AG09309 (cell line): Measurements from ENCODE around the gene TTC39B.

Source experiments
- DNase-seq: peaks from one replicate; pipeline ENCODE4 v3.0.0-alpha.2; 2010; ENCODE audit warnings: low read depth
- H3K4me3 ChIP-seq: 2 replicates; pipeline ENCODE4 v1.5.1; 2011; ENCODE audit warnings: mild to moderate bottlenecking, low read depth, low read length, moderate library complexity; ENCODE audit not compliant: control insufficient read depth
- TF ChIP-seq, protein P1 (sequence below): IDR thresholded peaks from 2 replicates; pipeline ENCODE4 v1.5.1; 2011; ENCODE audit warnings: mild to moderate bottlenecking, low read depth, low read length, inconsistent platforms; ENCODE audit not compliant: insufficient read depth, control insufficient read depth; ENCODE audit errors: missing control alignments

The TTC39B gene

GRCh38 chr9:15293804-15294316, 13.2 kb downstream of the TTC39B start:
- TF ChIP-seq, protein P1, sequence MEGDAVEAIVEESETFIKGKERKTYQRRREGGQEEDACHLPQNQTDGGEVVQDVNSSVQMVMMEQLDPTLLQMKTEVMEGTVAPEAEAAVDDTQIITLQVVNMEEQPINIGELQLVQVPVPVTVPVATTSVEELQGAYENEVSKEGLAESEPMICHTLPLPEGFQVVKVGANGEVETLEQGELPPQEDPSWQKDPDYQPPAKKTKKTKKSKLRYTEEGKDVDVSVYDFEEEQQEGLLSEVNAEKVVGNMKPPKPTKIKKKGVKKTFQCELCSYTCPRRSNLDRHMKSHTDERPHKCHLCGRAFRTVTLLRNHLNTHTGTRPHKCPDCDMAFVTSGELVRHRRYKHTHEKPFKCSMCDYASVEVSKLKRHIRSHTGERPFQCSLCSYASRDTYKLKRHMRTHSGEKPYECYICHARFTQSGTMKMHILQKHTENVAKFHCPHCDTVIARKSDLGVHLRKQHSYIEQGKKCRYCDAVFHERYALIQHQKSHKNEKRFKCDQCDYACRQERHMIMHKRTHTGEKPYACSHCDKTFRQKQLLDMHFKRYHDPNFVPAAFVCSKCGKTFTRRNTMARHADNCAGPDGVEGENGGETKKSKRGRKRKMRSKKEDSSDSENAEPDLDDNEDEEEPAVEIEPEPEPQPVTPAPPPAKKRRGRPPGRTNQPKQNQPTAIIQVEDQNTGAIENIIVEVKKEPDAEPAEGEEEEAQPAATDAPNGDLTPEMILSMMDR = no peak
- no peak for DNase-seq
- H3K4me3 ChIP-seq = no peak overlapping the region

DNA sequence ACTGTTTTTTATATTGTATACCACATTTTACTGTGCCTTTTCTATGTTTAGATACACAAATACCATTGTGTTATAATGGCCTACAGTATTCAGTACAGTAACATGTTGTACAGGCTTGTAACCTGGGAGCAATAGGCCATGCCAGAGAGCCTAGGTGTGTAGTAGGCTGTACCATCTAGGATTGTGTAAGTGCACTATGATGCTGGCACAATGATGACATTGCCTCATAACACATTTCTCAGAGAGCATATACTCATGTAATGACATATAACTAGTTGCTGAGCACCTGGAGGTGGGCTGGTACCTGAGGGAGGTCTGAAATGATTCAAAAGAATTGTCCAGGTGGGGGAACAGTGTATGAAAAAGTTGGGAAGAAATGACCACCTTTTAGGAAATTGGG, 13.9 kb downstream of the TTC39B start:
- TF ChIP-seq, protein P1 = no peak

GRCh38 chr9:15289603-15290002, 17.4 kb downstream of the TTC39B start:
- TF ChIP-seq, protein P1 = no peak
- no peak overlapping the region for H3K4me3 ChIP-seq
- no peak for DNase-seq

More for the DNA sequence above, 13.9 kb downstream of the TTC39B start:
- H3K4me3 ChIP-seq = no peak overlapping the region
- DNase-seq = no peak

DNA sequence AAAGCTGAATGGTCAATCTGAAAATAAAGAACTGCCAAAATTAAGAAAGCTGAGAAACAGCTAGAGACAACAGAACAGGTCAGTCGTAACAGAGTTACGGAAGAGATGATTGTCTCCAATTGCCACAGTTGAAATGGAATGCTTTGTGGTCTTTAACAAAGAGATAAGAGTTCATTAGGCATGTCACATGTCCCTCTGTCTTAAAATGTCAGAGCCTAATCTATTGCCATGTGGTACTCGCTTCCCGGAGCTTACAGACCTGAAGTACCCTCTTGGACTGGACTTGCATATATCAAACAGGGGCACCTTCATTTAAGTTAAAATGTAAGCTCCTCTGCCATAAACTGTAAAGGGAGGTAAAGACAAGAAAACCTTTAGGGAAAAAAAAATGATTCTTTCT, 19.7 kb downstream of the TTC39B start:
- H3K4me3 ChIP-seq = no peak overlapping the region
- TF ChIP-seq, protein P1 = no peak
- no peak for DNase-seq

GRCh38 chr9:15286161-15286821, 20.7 kb downstream of the TTC39B start:
- no peak for DNase-seq
- no peak overlapping the region for H3K4me3 ChIP-seq
- TF ChIP-seq, protein P1 = no peak

GRCh38 chr9:15282567-15283285, 24.3 kb downstream of the TTC39B start:
- DNase-seq = no peak
- TF ChIP-seq, protein P1 = no peak
- H3K4me3 ChIP-seq = no peak overlapping the region
